HG03432 (cell line): ENCODE measurements around the gene MEP1B.
"Not testable (repeated sequence)": the region's sequence is repeated elsewhere in the genome, so short reads cannot be mapped to it uniquely, and the experiment has no call there.

Source experiments
- ATAC-seq: cut with Tn5 transposase; IDR thresholded peaks from one replicate; pipeline ENCODE4 v1.9.1; 2021; ENCODE audit warnings: mild to moderate bottlenecking, moderate library complexity; ENCODE audit not compliant: unreplicated experiment

The MEP1B gene

GRCh38 chr18:32189790-32190189, at the start of gene MEP1B:
TSS of gene MEP1B (plus strand) at chr18:32190039. CDS start at chr18:32190071, 32 bp downstream.
- no peak for ATAC-seq

- no peak for ATAC-seq
Observed at GRCh38 chr18:32148185-32148870, 41.5 kb upstream of the MEP1B start.

GRCh38 chr18:32152705-32153448, 37.0 kb upstream of the MEP1B start:
- ATAC-seq, result peak; percentile 88

- no peak for ATAC-seq
Observed at GRCh38 chr18:32156855-32157254, 33.0 kb upstream of the MEP1B start.

- ATAC-seq, result no peak
Observed at GRCh38 chr18:32157580-32157979, 32.3 kb upstream of the MEP1B start.

- ATAC-seq, result peak; percentile 94
Observed at GRCh38 chr18:32158108-32158624, 31.7 kb upstream of the MEP1B start.

- ATAC-seq, result not testable (repeated sequence)
Observed at GRCh38 chr18:32158631-32159030, 31.2 kb upstream of the MEP1B start.

- no peak for ATAC-seq
Observed at GRCh38 chr18:32160547-32160946, 29.3 kb upstream of the MEP1B start.

- ATAC-seq, result no peak
Observed at GRCh38 chr18:32167980-32168730, 21.7 kb upstream of the MEP1B start.

- ATAC-seq, result no peak
Observed at GRCh38 chr18:32173654-32174053, 16.2 kb upstream of the MEP1B start.

GRCh38 chr18:32174719-32175118, 15.1 kb upstream of the MEP1B start:
- ATAC-seq, result no peak

GRCh38 chr18:32175265-32175664, 14.6 kb upstream of the MEP1B start:
- ATAC-seq, result no peak

GRCh38 chr18:32176745-32177144, 13.1 kb upstream of the MEP1B start:
- not testable (repeated sequence) for ATAC-seq

GRCh38 chr18:32177530-32177929, 12.3 kb upstream of the MEP1B start:
- ATAC-seq, result no peak

GRCh38 chr18:32183503-32183902, 6.3 kb upstream of the MEP1B start:
- no peak for ATAC-seq

GRCh38 chr18:32190209-32190608, 370 bp downstream of the MEP1B start:
- no peak for ATAC-seq

- ATAC-seq, result no peak
Observed at GRCh38 chr18:32195881-32196815, 6.3 kb downstream of the MEP1B start.

GRCh38 chr18:32200766-32201165, 10.9 kb downstream of the MEP1B start:
- ATAC-seq, result no peak

- ATAC-seq, result no peak
Observed at GRCh38 chr18:32201948-32202672, 12.3 kb downstream of the MEP1B start.

GRCh38 chr18:32208023-32208422, 18.2 kb downstream of the MEP1B start:
- ATAC-seq, result no peak
